RWPE2 (cell line): Measurements from ENCODE around the gene COL11A2.

Experiments
- ATAC-seq: fragments of 200-7000 bp; cut with Tn5 transposase; 3 replicates; pipeline ENCODE4 v1.9.1; 2021; ENCODE audit warnings: low read depth
- DNase-seq: peaks from one replicate; pipeline ENCODE4 v3.0.0-alpha.2; 2020; ENCODE audit warnings: low spot score
- H3K27ac ChIP-seq: fragments of 450-650 bp; 2 replicates; pipeline ENCODE4 v1.5.1; 2017; ENCODE audit warnings: mild to moderate bottlenecking; ENCODE audit not compliant: poor library complexity, severe bottlenecking
- H3K27me3 ChIP-seq: fragments of 250-450 bp; sonication (Bioruptor Pico); 2 replicates; pipeline ENCODE4 v1.5.1; 2021; ENCODE audit warnings: mild to moderate bottlenecking, moderate library complexity; ENCODE audit not compliant: insufficient read depth, poor library complexity, severe bottlenecking
- H3K36me3 ChIP-seq: fragments of 250-450 bp; sonication (Bioruptor Pico); 2 replicates; pipeline ENCODE4 v1.5.1; 2020; ENCODE audit warnings: low read depth, mild to moderate bottlenecking, moderate library complexity
- H3K4me1 ChIP-seq: fragments of 250-450 bp; sonication (Bioruptor Pico); 2 replicates; pipeline ENCODE4 v1.5.1; 2021; ENCODE audit warnings: mild to moderate bottlenecking, moderate library complexity; ENCODE audit not compliant: insufficient read depth, poor library complexity, severe bottlenecking
- H3K4me3 ChIP-seq: fragments of 250-450 bp; sonication (Bioruptor Pico); 2 replicates; pipeline ENCODE4 v1.5.1; 2021; ENCODE audit warnings: mild to moderate bottlenecking, moderate library complexity; ENCODE audit not compliant: severe bottlenecking
- H3K9me3 ChIP-seq: fragments of 250-450 bp; sonication (Bioruptor Pico); 2 replicates; pipeline ENCODE4 v1.5.1; 2021; ENCODE audit warnings: mild to moderate bottlenecking, moderate library complexity; ENCODE audit not compliant: severe bottlenecking
- CTCF ChIP-seq: fragments of 450-650 bp; IDR thresholded peaks from one replicate; pipeline ENCODE4 v1.5.1; 2017; ENCODE audit warnings: mild to moderate bottlenecking, moderate library complexity; ENCODE audit not compliant: poor library complexity, severe bottlenecking

Gene COL11A2

GRCh38 chr6:33211666-33212422, 19.6 kb upstream of the COL11A2 start:
- no peak for ATAC-seq
- peaks cover 17% of the 10 kb centered on the region for H3K36me3 ChIP-seq
- no peaks in the 10 kb centered on the region for H3K27me3 ChIP-seq
- no peak overlapping the region for H3K4me3 ChIP-seq
- DNase-seq: peak; percentile 47
- TF ChIP-seq CTCF: no peak
- no peaks in the 10 kb centered on the region for H3K9me3 ChIP-seq
- H3K4me1 ChIP-seq: peaks cover 2% of the 10 kb centered on the region
- H3K27ac ChIP-seq: no peak overlapping the region

GRCh38 chr6:33211136-33211535, 18.9 kb upstream of the COL11A2 start:
- H3K4me1 ChIP-seq: peaks cover 9% of the 10 kb centered on the region
- no peaks in the 10 kb centered on the region for H3K27me3 ChIP-seq

GRCh38 chr6:33209856-33210255, 17.6 kb upstream of the COL11A2 start:
- DNase-seq (peak; percentile 52), ATAC-seq (no peak)
- H3K4me1 ChIP-seq: peaks cover 20% of the 10 kb centered on the region
- no peak overlapping the region for H3K4me3 ChIP-seq
- no peak overlapping the region for H3K27ac ChIP-seq
- H3K9me3 ChIP-seq: no peaks in the 10 kb centered on the region
- no peak for TF ChIP-seq CTCF
- peaks cover 17% of the 10 kb centered on the region for H3K36me3 ChIP-seq
- H3K27me3 ChIP-seq: no peaks in the 10 kb centered on the region

More at GRCh38 chr6:33211136-33211535, 18.9 kb upstream of the COL11A2 start:
- Histone ChIP-seq H3K27ac (no peak overlapping the region), H3K36me3 (peaks cover 17% of the 10 kb centered on the region), H3K4me3 (no peak overlapping the region), H3K9me3 (no peaks in the 10 kb centered on the region)
- DNase-seq (peak; percentile 30), ATAC-seq (no peak)
- no peak for TF ChIP-seq CTCF

GRCh38 chr6:33208091-33208967, 16.1 kb upstream of the COL11A2 start, which contains the start of gene RING1:
Gene RING1 (plus strand): TSS chr6:33208500. CDS start chr6:33208823, 323 bp downstream.
- peak within 1 kb of the TSS; percentile 87 for H3K27ac ChIP-seq
- TF ChIP-seq CTCF: no peak
- H3K27me3 ChIP-seq: no peaks in the 10 kb centered on the region
- peaks cover 23% of the 10 kb centered on the region for H3K4me1 ChIP-seq
- H3K9me3 ChIP-seq: no peaks in the 10 kb centered on the region
- DNase-seq (peak; percentile 70), ATAC-seq (peak; percentile 11; the same call in 2 of the 3 replicates)
- peak within 1 kb of the TSS; percentile 73 for H3K4me3 ChIP-seq
- H3K36me3 ChIP-seq: peaks cover 27% of the 10 kb centered on the region
